GM19452 (cell line): ENCODE measurements around the gene DUSP5.

Experiments
- ATAC-seq: cut with Tn5 transposase; IDR thresholded peaks from one replicate; pipeline ENCODE4 v1.9.1; 2021; ENCODE audit not compliant: unreplicated experiment

DUSP5 gene

GRCh38 chr10:110499796-110500514 lies 2.2 kb downstream of the DUSP5 start:
- no peak for ATAC-seq

GRCh38 chr10:110500515-110500905 lies 2.8 kb downstream of the DUSP5 start:
- no peak for ATAC-seq

- ATAC-seq = no peak
These were observed 3.6 kb downstream of the DUSP5 start for GRCh38 chr10:110501142-110501937.

- ATAC-seq = peak; percentile 12
These were observed 4.6 kb downstream of the DUSP5 start for GRCh38 chr10:110502072-110502845.

- peak; percentile 36 for ATAC-seq
These were observed 5.2 kb downstream of the DUSP5 start for GRCh38 chr10:110502851-110503301.

GRCh38 chr10:110503528-110504110 lies 5.9 kb downstream of the DUSP5 start:
- ATAC-seq = no peak

GRCh38 chr10:110504111-110504735 lies 6.5 kb downstream of the DUSP5 start:
- ATAC-seq = peak; percentile 57

GRCh38 chr10:110505130-110505770 lies 7.5 kb downstream of the DUSP5 start:
- no peak for ATAC-seq

GRCh38 chr10:110506448-110506847 lies 8.7 kb downstream of the DUSP5 start:
- ATAC-seq = no peak

- ATAC-seq = no peak
These were observed 9.6 kb downstream of the DUSP5 start for GRCh38 chr10:110507346-110507745.

GRCh38 chr10:110508159-110508788 lies 10.6 kb downstream of the DUSP5 start:
- ATAC-seq = no peak

GRCh38 chr10:110508806-110509544 lies 11.3 kb downstream of the DUSP5 start:
- no peak for ATAC-seq

- ATAC-seq = no peak
These were observed 11.9 kb downstream of the DUSP5 start for GRCh38 chr10:110509560-110509959.

- no peak for ATAC-seq
These were observed 12.4 kb downstream of the DUSP5 start for GRCh38 chr10:110510086-110510485.

GRCh38 chr10:110510730-110511129 lies 13.0 kb downstream of the DUSP5 start:
- ATAC-seq = no peak

- no peak for ATAC-seq
These were observed 14.2 kb downstream of the DUSP5 start for GRCh38 chr10:110511734-110512449.

GRCh38 chr10:110512461-110513187 lies 14.9 kb downstream of the DUSP5 start:
- no peak for ATAC-seq

GRCh38 chr10:110513949-110514348 lies 16.2 kb downstream of the DUSP5 start:
- ATAC-seq = no peak
